OCI-M2 (cell line): ENCODE measurements around the gene TMEM88.
"Not testable (repeated sequence)": the region's sequence is repeated elsewhere in the genome, so short reads cannot be mapped to it uniquely, and the experiment has no call there.

Experiments used
- DNase-seq: peaks from one replicate; lab custom pipeline; 2025; ENCODE audit not compliant: unreplicated experiment; lab: John Stamatoyannopoulos, UW

TMEM88 gene

GRCh38 chr17:7856011-7856810 lies 1.3 kb downstream of the TMEM88 start:
- DNase-seq, result peak; percentile 55

- DNase-seq, result peak; percentile 93
These were observed 2.2 kb downstream of the TMEM88 start, which contains the start of gene NAA38 for GRCh38 chr17:7856811-7857712. Gene NAA38 (minus strand): TSS chr17:7857559. CDS start chr17:7857463, 96 bp downstream.

- peak; percentile 93 for DNase-seq
These were observed 3.1 kb downstream of the TMEM88 start, which contains the start of gene CYB5D1 for GRCh38 chr17:7857713-7858521. Gene CYB5D1 (plus strand): TSS chr17:7858003. CDS start chr17:7858135, 132 bp downstream.

GRCh38 chr17:7858522-7858810 lies 3.6 kb downstream of the TMEM88 start:
- DNase-seq, result no peak

GRCh38 chr17:7859028-7859427 lies 4.2 kb downstream of the TMEM88 start:
- DNase-seq, result no peak

- no peak for DNase-seq
These were observed 8.0 kb downstream of the TMEM88 start for GRCh38 chr17:7862692-7863437.

- not testable (repeated sequence) for DNase-seq
These were observed 9.5 kb downstream of the TMEM88 start for GRCh38 chr17:7864384-7864783.

GRCh38 chr17:7864995-7865650 lies 10.3 kb downstream of the TMEM88 start:
- no peak for DNase-seq

GRCh38 chr17:7867881-7868329 lies 13.0 kb downstream of the TMEM88 start:
- DNase-seq, result no peak

- no peak for DNase-seq
These were observed 18.2 kb downstream of the TMEM88 start for GRCh38 chr17:7873051-7873450.

- DNase-seq, result no peak
These were observed 21.0 kb downstream of the TMEM88 start for GRCh38 chr17:7875804-7876370.

GRCh38 chr17:7878234-7878633 lies 23.4 kb downstream of the TMEM88 start:
- no peak for DNase-seq

GRCh38 chr17:7880076-7880868 lies 25.4 kb downstream of the TMEM88 start:
- DNase-seq, result no peak

GRCh38 chr17:7881276-7882054 lies 26.6 kb downstream of the TMEM88 start:
- DNase-seq, result no peak

- DNase-seq, result no peak
These were observed 27.2 kb downstream of the TMEM88 start for GRCh38 chr17:7882068-7882467.

GRCh38 chr17:7882629-7883028 lies 27.8 kb downstream of the TMEM88 start:
- no peak for DNase-seq

- no peak for DNase-seq
These were observed 29.0 kb downstream of the TMEM88 start for GRCh38 chr17:7883781-7884386.
